ENCODE measurements around the gene RAB4A. TPM values are rescaled to one million over a fixed set of nuclear protein-coding genes. Genes with fewer than 3 reads are reported as not detected.
A peak's percentile ranks its signal among the peaks of the same experiment; 100 is the strongest.

RAB4A gene
- total and polyA plus RNA-seq, 2 of the 8 experiments (the other 6 are each of a cell fraction or from before 2014, with no cell fraction given) = 13.3 to 68.8 TPM

GRCh38 chr1:229247871-229248270, 23.0 kb upstream of the RAB4A start:
- H3K36me3 ChIP-seq (ENCODE audit: control insufficient read depth in 2 of 4, insufficient read depth in 4 of 4, low read length in 3 of 4) = no peaks in the 10 kb centered on the region
- H3K14ac ChIP-seq (ENCODE audit: insufficient read length) = no peak overlapping the region
- no peak overlapping the region for H4K5ac ChIP-seq (ENCODE audit: insufficient read length, low read depth, low read length)
- H3K9ac ChIP-seq (replicated peaks in 1 of 4; ENCODE audit: extremely low read depth in 1 of 4, low read depth in 3 of 4, low read length in 3 of 4) = no peak overlapping the region
- ChIA-PET POLR2A (ENCODE audit: partially characterized antibody) (no interaction called here), CTCF (ENCODE audit: partially characterized antibody) (interaction anchor here (1.4 to 2.3 kb wide), 2 partner anchors 11 to 139 kb away, joined by 4 to 6 read pairs; no protein-coding TSS in a partner anchor)
- H3K4me2 ChIP-seq (ENCODE audit: insufficient read depth in 1 of 2, low read depth in 2 of 2, low read length in 2 of 2) = no peak overlapping the region
- no peak overlapping the region for H3K4ac ChIP-seq (replicated peaks; ENCODE audit: insufficient read length, low read depth, low read length)
- H3K23ac ChIP-seq (ENCODE audit: insufficient read length) = no peak overlapping the region
- no peaks in the 10 kb centered on the region for H3K79me2 ChIP-seq (ENCODE audit: control insufficient read depth in 1 of 2, insufficient read depth in 2 of 2, low read length in 2 of 2)
- no peak overlapping the region for H2BK15ac ChIP-seq (ENCODE audit: low read length)
- peaks cover 3 to 6% (median 5%) of the 10 kb centered on the region in 4 experiments; a peak in 4 of 7 replicates for H3K4me1 ChIP-seq (replicated peaks in 1 of 4; ENCODE audit: control insufficient read depth in 3 of 4, insufficient read depth in 4 of 4, low read length in 3 of 4)
- no peak overlapping the region for H3K18ac ChIP-seq (ENCODE audit: extremely low read depth, low read length)
- H3K23me2 ChIP-seq (ENCODE audit: low read depth, low read length) = no peaks in the 10 kb centered on the region
- no peak overlapping the region for H4K91ac ChIP-seq (replicated peaks; ENCODE audit: insufficient read length, low read length)
- no peak for DNase-seq (ENCODE audit: low read depth in 1 of 2, low spot score in 2 of 2)
- H2BK12ac ChIP-seq (ENCODE audit: low read depth, low read length) = no peak overlapping the region
- no peaks in the 10 kb centered on the region; a peak in 1 of 7 replicates for H3K27me3 ChIP-seq (replicated peaks in 1 of 4; ENCODE audit: control insufficient read depth in 3 of 4, extremely low read depth in 1 of 4, insufficient read depth in 3 of 4, low read length in 3 of 4)
- H3K79me1 ChIP-seq (ENCODE audit: low read depth, low read length) = no peaks in the 10 kb centered on the region
- H2BK20ac ChIP-seq (ENCODE audit: low read length) = no peak overlapping the region
- no peak overlapping the region for H2AK5ac ChIP-seq (ENCODE audit: low read depth, low read length)
- H4K20me1 ChIP-seq (replicated peaks in 1 of 2; ENCODE audit: control insufficient read depth in 1 of 2, insufficient read depth in 2 of 2, low read length in 2 of 2) = no peaks in the 10 kb centered on the region
- WGBS, 2 experiments (ENCODE audit: extremely low coverage in 1 of 2, insufficient coverage in 1 of 2, insufficient read length in 1 of 2, insufficient replicate concordance in 2 of 2, low coverage in 1 of 2, low lambda C conversion rate in 2 of 2, missing lambda C conversion rate in 1 of 2) = 83% methylated on average over 2 of the region's 2 CpGs; no CpG with 5 or more reads in 1 of the 2 experiments
- no peaks in the 10 kb centered on the region for H3K9me3 ChIP-seq (ENCODE audit: insufficient read depth in 2 of 2, low read depth in 1 of 2, low read length in 1 of 2)
- H4K8ac ChIP-seq (ENCODE audit: extremely low read depth, insufficient read depth, low read length) = no peak overlapping the region
- FAIRE-seq = no peak
- no peak overlapping the region for H3K4me3 ChIP-seq (ENCODE audit: extremely low read depth in 1 of 4, insufficient read depth in 2 of 4, low read depth in 3 of 4, low read length in 4 of 4)
- no peak overlapping the region for H2BK5ac ChIP-seq (ENCODE audit: low read depth, low read length)
- no peak overlapping the region for H3K56ac ChIP-seq (replicated peaks; ENCODE audit: insufficient read length, low read depth, low read length)
- no peak for TF ChIP-seq FOSL1 (IDR thresholded peaks at IDR 0.05; ENCODE audit: insufficient read depth, low read depth, low read length)
- no peak for TF ChIP-seq POLR2A (IDR thresholded peaks at IDR 0.05; ENCODE audit: control extremely low read depth in 1 of 2, low read depth in 2 of 2, low read length in 2 of 2)
- TF ChIP-seq E2F6 (IDR thresholded peaks at IDR 0.05) = no peak
- no peak for TF ChIP-seq ASH2L (IDR thresholded peaks at IDR 0.05; ENCODE audit: low read length)
- no peak for TF ChIP-seq KDM5A (IDR thresholded peaks at IDR 0.05; ENCODE audit: low read length)
- no peak for TF ChIP-seq CTBP2 (IDR thresholded peaks at IDR 0.05; ENCODE audit: borderline replicate concordance, insufficient read depth, insufficient read length, low read length)
- no peak for TF ChIP-seq TEAD4 (IDR thresholded peaks at IDR 0.05; ENCODE audit: low read depth, low read length)
- no peak for TF ChIP-seq ZNF274 (IDR thresholded peaks at IDR 0.05; ENCODE audit: borderline replicate concordance, extremely low read depth, low read length)
- TF ChIP-seq HDAC6 (IDR thresholded peaks at IDR 0.05; ENCODE audit: low read depth, low read length) = no peak
- TF ChIP-seq RNF2 (IDR thresholded peaks at IDR 0.05; ENCODE audit: borderline replicate concordance, low read depth, low read length, missing control alignments, poor library complexity, severe bottlenecking) = no peak
- no peak for TF ChIP-seq YY1 (IDR thresholded peaks at IDR 0.05; ENCODE audit: low read depth, low read length)
- no peak for TF ChIP-seq SUZ12 (IDR thresholded peaks at IDR 0.05; ENCODE audit: low read length)
- peak overlapping the region; percentile 65; the same call in 1 of the 2 replicates for H2AFZ ChIP-seq (ENCODE audit: low read length)
- H2BK120ac ChIP-seq (replicated peaks; ENCODE audit: low read depth, low read length) = no peak overlapping the region
- H3K27ac ChIP-seq (ENCODE audit: low read depth, low read length) = no peak overlapping the region
